ENCODE measurements around the gene CFAP61.

The CFAP61 gene

GRCh38 chr20:20018366-20018765 lies 34.0 kb upstream of the CFAP61 start:
- H3K4me3 ChIP-seq (ENCODE audit: low read depth, low read length), result peak overlapping the region; percentile 87
- DNase-seq, result no peak
- TF ChIP-seq CTCF (IDR thresholded peaks at IDR 0.05; ENCODE audit: low read depth, low read length, missing control alignments), result no peak
- in situ Hi-C loops (cut with HindIII; ENCODE audit: low pct_ligation_motif_present, low sequenced_read_pairs), result no loop called here
- no peak overlapping the region for H3K27ac ChIP-seq
- H3K36me3 ChIP-seq (replicated peaks), result peaks cover 2% of the 10 kb centered on the region
- H3K27me3 ChIP-seq (replicated peaks), result no peaks in the 10 kb centered on the region

GRCh38 chr20:20019123-20019522 lies 33.2 kb upstream of the CFAP61 start:
- Histone ChIP-seq H3K36me3 (replicated peaks) (peaks cover 3% of the 10 kb centered on the region), H3K27me3 (replicated peaks) (no peaks in the 10 kb centered on the region), H3K27ac (no peak overlapping the region), H3K4me3 (ENCODE audit: low read depth, low read length) (no peak overlapping the region)
- DNase-seq, result no peak
- in situ Hi-C loops (cut with HindIII; ENCODE audit: low pct_ligation_motif_present, low sequenced_read_pairs), result no loop called here
- no peak for TF ChIP-seq CTCF (IDR thresholded peaks at IDR 0.05; ENCODE audit: low read depth, low read length, missing control alignments)

- Histone ChIP-seq H3K27ac (no peak overlapping the region), H3K4me3 (ENCODE audit: low read depth, low read length) (no peak overlapping the region), H3K36me3 (replicated peaks) (peaks cover 3% of the 10 kb centered on the region), H3K27me3 (replicated peaks) (no peaks in the 10 kb centered on the region)
- DNase-seq, result no peak
- in situ Hi-C loops (cut with HindIII; ENCODE audit: low pct_ligation_motif_present, low sequenced_read_pairs), result no loop called here
- TF ChIP-seq CTCF (IDR thresholded peaks at IDR 0.05; ENCODE audit: low read depth, low read length, missing control alignments), result no peak
Measured at GRCh38 chr20:20020908-20021307, 31.4 kb upstream of the CFAP61 start.

DNA sequence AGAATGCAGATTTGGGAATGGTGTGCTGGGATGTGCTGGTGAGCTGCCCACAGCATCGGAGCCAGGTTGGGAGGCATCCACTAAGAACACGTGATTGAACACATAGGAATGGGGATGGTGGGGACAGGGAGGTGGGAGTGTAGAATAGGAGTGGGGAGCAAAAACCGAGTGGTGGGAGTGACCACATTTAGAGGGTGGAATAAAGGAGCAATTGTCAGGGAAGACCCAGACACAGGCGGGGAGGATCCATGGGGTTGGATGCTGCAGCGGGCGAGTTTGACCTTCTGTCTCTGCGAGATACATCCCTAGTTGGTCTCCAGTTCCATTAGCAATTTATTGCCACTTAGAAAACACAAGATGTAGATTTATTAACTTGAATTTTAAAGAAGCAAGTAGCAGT lies 30.5 kb upstream of the CFAP61 start:
- Histone ChIP-seq H3K27me3 (replicated peaks) (no peaks in the 10 kb centered on the region), H3K27ac (no peak overlapping the region), H3K36me3 (replicated peaks) (peaks cover 4% of the 10 kb centered on the region), H3K4me3 (ENCODE audit: low read depth, low read length) (no peak overlapping the region)
- no peak for TF ChIP-seq CTCF (IDR thresholded peaks at IDR 0.05; ENCODE audit: low read depth, low read length, missing control alignments)
- no peak for DNase-seq
- in situ Hi-C loops (cut with HindIII; ENCODE audit: low pct_ligation_motif_present, low sequenced_read_pairs), result no loop called here

GRCh38 chr20:20022498-20022897 lies 29.8 kb upstream of the CFAP61 start:
- H3K27ac ChIP-seq, result no peak overlapping the region
- H3K27me3 ChIP-seq (replicated peaks), result no peaks in the 10 kb centered on the region
- peaks cover 10% of the 10 kb centered on the region for H3K36me3 ChIP-seq (replicated peaks)
- in situ Hi-C loops (cut with HindIII; ENCODE audit: low pct_ligation_motif_present, low sequenced_read_pairs), result no loop called here
- no peak overlapping the region for H3K4me3 ChIP-seq (ENCODE audit: low read depth, low read length)
- no peak for TF ChIP-seq CTCF (IDR thresholded peaks at IDR 0.05; ENCODE audit: low read depth, low read length, missing control alignments)
- no peak for DNase-seq

- no peak overlapping the region for H3K4me3 ChIP-seq (ENCODE audit: low read depth, low read length)
- no peaks in the 10 kb centered on the region for H3K27me3 ChIP-seq (replicated peaks)
- peaks cover 10% of the 10 kb centered on the region for H3K36me3 ChIP-seq (replicated peaks)
- TF ChIP-seq CTCF (IDR thresholded peaks at IDR 0.05; ENCODE audit: low read depth, low read length, missing control alignments), result no peak
- in situ Hi-C loops (cut with HindIII; ENCODE audit: low pct_ligation_motif_present, low sequenced_read_pairs), result no loop called here
- H3K27ac ChIP-seq, result no peak overlapping the region
- no peak for DNase-seq
Measured at GRCh38 chr20:20023395-20023794, 28.9 kb upstream of the CFAP61 start.
